Glutamatergic neuron (in vitro differentiated cells): ENCODE results near the gene LILRB5. TPM values are rescaled to one million over a fixed set of nuclear protein-coding genes. Genes with fewer than 3 reads are reported as not detected.
"Not testable (repeated sequence)": the region's sequence is repeated elsewhere in the genome, so short reads cannot be mapped to it uniquely, and the experiment has no call there.

Source experiments
- DNase-seq: peaks from one replicate; pipeline ENCODE4 v3.0.0; 2022
- H3K27ac Mint-ChIP-seq: one replicate; pipeline ENCODE4 v1.8.0; 2020; ENCODE audit warnings: mild to moderate bottlenecking, mixed read lengths, inconsistent platforms; ENCODE audit not compliant: unreplicated experiment
- H3K27me3 Mint-ChIP-seq: one replicate; pipeline ENCODE4 v1.8.0; 2020; ENCODE audit warnings: mild to moderate bottlenecking, moderate library complexity, mixed read lengths, inconsistent platforms; ENCODE audit not compliant: unreplicated experiment
- H3K36me3 Mint-ChIP-seq: one replicate; pipeline ENCODE4 v1.8.0; 2020; ENCODE audit warnings: mild to moderate bottlenecking, mixed read lengths, inconsistent platforms; ENCODE audit not compliant: unreplicated experiment
- H3K4me1 Mint-ChIP-seq: one replicate; pipeline ENCODE4 v1.8.0; 2020; ENCODE audit warnings: mild to moderate bottlenecking, low read depth, mixed read lengths, inconsistent platforms; ENCODE audit not compliant: unreplicated experiment
- H3K4me3 Mint-ChIP-seq: one replicate; pipeline ENCODE4 v1.8.0; 2020; ENCODE audit warnings: mild to moderate bottlenecking, mixed read lengths, inconsistent platforms; ENCODE audit not compliant: unreplicated experiment
- H3K9me3 Mint-ChIP-seq: one replicate; pipeline ENCODE4 v1.8.0; 2020; ENCODE audit warnings: mild to moderate bottlenecking, moderate library complexity, mixed read lengths, inconsistent platforms; ENCODE audit not compliant: unreplicated experiment
- CTCF ChIP-seq: fragments of 200-600 bp; sonication (generic); IDR thresholded peaks from one replicate; pipeline ENCODE4 v1.5.0; 2021; ENCODE audit not compliant: partially characterized antibody, unreplicated experiment
- total RNA-seq: library from RNA; stranded (reverse); fragmentation: NEBNext Ultra II Directional; extraction: Animal tissue kit (Norgen Biotek cat#: 25700); gene quantifications from one replicate; pipeline ENCODE4 v1.2.1, GENCODE V29; 2021; ENCODE audit not compliant: unreplicated experiment

Gene LILRB5
- total RNA-seq, 1 donor from 2014 or later = 0.17 TPM

GRCh38 chr19:54221947-54222346 lies 35.1 kb downstream of the LILRB5 start:
- not testable (repeated sequence) for H3K27ac Mint-ChIP-seq, H3K9me3 Mint-ChIP-seq, DNase-seq, H3K36me3 Mint-ChIP-seq, H3K4me3 Mint-ChIP-seq
- Mint-ChIP-seq H3K27me3 (peaks cover 11% of the 10 kb centered on the region), H3K4me1 (peaks cover 24% of the 10 kb centered on the region)

GRCh38 chr19:54219702-54220101 lies 37.4 kb downstream of the LILRB5 start:
- Mint-ChIP-seq H3K4me1 (peaks cover 27% of the 10 kb centered on the region), H3K27me3 (peaks cover 11% of the 10 kb centered on the region)
- H3K9me3 Mint-ChIP-seq, H3K4me3 Mint-ChIP-seq, H3K27ac Mint-ChIP-seq, DNase-seq, H3K36me3 Mint-ChIP-seq: not testable (repeated sequence)

GRCh38 chr19:54218960-54219661 lies 38.0 kb downstream of the LILRB5 start:
- peak overlapping the region; percentile 57 for H3K4me3 Mint-ChIP-seq
- TF ChIP-seq CTCF = no peak
- peaks cover 28% of the 10 kb centered on the region for H3K4me1 Mint-ChIP-seq
- no peak for DNase-seq
- H3K9me3 Mint-ChIP-seq = peaks cover 10% of the 10 kb centered on the region
- H3K27ac Mint-ChIP-seq = peak overlapping the region; percentile 76
- no peaks in the 10 kb centered on the region for H3K36me3 Mint-ChIP-seq
- peaks cover 11% of the 10 kb centered on the region for H3K27me3 Mint-ChIP-seq

GRCh38 chr19:54218259-54218658 lies 38.8 kb downstream of the LILRB5 start:
- Mint-ChIP-seq H3K27me3 (peaks cover 10% of the 10 kb centered on the region), H3K9me3 (peaks cover 10% of the 10 kb centered on the region), H3K4me3 (peak overlapping the region; percentile 57), H3K4me1 (peaks cover 28% of the 10 kb centered on the region), H3K27ac (peak overlapping the region; percentile 76), H3K36me3 (no peaks in the 10 kb centered on the region)
- TF ChIP-seq CTCF = no peak
- no peak for DNase-seq

- Mint-ChIP-seq H3K27ac (peak overlapping the region; percentile 76), H3K4me1 (peaks cover 27% of the 10 kb centered on the region), H3K9me3 (peaks cover 11% of the 10 kb centered on the region), H3K4me3 (peak overlapping the region; percentile 9)
- DNase-seq = peak; percentile 57
- H3K36me3 Mint-ChIP-seq, H3K27me3 Mint-ChIP-seq: not testable (repeated sequence)
These were observed 39.4 kb downstream of the LILRB5 start for GRCh38 chr19:54217517-54218247.

GRCh38 chr19:54216869-54217268 lies 40.2 kb downstream of the LILRB5 start:
- Mint-ChIP-seq H3K9me3 (peaks cover 12% of the 10 kb centered on the region), H3K27me3 (peaks cover 10% of the 10 kb centered on the region), H3K36me3 (no peaks in the 10 kb centered on the region), H3K4me3 (no peak overlapping the region), H3K27ac (peak overlapping the region; percentile 90), H3K4me1 (peaks cover 25% of the 10 kb centered on the region)
- no peak for TF ChIP-seq CTCF
- DNase-seq = no peak

GRCh38 chr19:54214734-54215133 lies 42.3 kb downstream of the LILRB5 start:
- Mint-ChIP-seq H3K9me3 (peaks cover 16% of the 10 kb centered on the region), H3K4me1 (peaks cover 33% of the 10 kb centered on the region), H3K27me3 (peaks cover 11% of the 10 kb centered on the region)
- not testable (repeated sequence) for H3K27ac Mint-ChIP-seq, DNase-seq, H3K4me3 Mint-ChIP-seq, H3K36me3 Mint-ChIP-seq

GRCh38 chr19:54214217-54214616 lies 42.9 kb downstream of the LILRB5 start:
- H3K36me3 Mint-ChIP-seq, DNase-seq: not testable (repeated sequence)
- Mint-ChIP-seq H3K9me3 (peaks cover 16% of the 10 kb centered on the region), H3K4me1 (peaks cover 33% of the 10 kb centered on the region), H3K4me3 (peak overlapping the region; percentile 50), H3K27me3 (peaks cover 11% of the 10 kb centered on the region), H3K27ac (peak overlapping the region; percentile 96)
